Measurements from ENCODE around the gene VN1R2.
A peak's percentile ranks its signal among the peaks of the same experiment; 100 is the strongest.
"Not testable (repeated sequence)": the region's sequence is repeated elsewhere in the genome, so short reads cannot be mapped to it uniquely, and the experiment has no call there.

The VN1R2 gene

DNA sequence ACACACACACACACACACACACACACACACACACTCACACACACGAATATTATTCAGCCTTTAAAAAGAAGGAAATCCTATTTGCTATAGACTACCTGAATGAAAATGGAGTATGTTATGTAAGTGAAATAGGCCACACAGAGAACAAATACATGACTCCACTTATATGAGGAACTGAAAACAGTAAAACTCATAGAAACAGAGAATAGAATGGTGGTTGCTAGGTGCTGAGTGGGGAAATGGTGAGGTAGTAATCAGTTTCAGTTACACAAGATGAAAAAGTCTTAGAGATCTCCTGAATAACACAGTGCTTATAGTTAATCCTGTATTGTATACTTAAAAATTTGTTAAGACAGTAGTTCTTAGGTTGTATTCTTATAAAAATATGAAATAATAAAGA lies 11.6 kb upstream of the VN1R2 start:
- Histone ChIP-seq H3K4me1 (no peaks in the 10 kb centered on the region), H3K27me3 (no peaks in the 10 kb centered on the region), H3K9me3 (no peaks in the 10 kb centered on the region; the same call in 1 of the 2 replicates), H3K36me3 (peaks cover 27% of the 10 kb centered on the region), H3K4me3 (ENCODE audit: low read depth, low read length) (no peak overlapping the region)
- TF ChIP-seq, protein P1, sequence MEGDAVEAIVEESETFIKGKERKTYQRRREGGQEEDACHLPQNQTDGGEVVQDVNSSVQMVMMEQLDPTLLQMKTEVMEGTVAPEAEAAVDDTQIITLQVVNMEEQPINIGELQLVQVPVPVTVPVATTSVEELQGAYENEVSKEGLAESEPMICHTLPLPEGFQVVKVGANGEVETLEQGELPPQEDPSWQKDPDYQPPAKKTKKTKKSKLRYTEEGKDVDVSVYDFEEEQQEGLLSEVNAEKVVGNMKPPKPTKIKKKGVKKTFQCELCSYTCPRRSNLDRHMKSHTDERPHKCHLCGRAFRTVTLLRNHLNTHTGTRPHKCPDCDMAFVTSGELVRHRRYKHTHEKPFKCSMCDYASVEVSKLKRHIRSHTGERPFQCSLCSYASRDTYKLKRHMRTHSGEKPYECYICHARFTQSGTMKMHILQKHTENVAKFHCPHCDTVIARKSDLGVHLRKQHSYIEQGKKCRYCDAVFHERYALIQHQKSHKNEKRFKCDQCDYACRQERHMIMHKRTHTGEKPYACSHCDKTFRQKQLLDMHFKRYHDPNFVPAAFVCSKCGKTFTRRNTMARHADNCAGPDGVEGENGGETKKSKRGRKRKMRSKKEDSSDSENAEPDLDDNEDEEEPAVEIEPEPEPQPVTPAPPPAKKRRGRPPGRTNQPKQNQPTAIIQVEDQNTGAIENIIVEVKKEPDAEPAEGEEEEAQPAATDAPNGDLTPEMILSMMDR (IDR thresholded peaks at IDR 0.05; ENCODE audit: low read depth, low read length) = no peak
- DNase-seq = no peak

DNA sequence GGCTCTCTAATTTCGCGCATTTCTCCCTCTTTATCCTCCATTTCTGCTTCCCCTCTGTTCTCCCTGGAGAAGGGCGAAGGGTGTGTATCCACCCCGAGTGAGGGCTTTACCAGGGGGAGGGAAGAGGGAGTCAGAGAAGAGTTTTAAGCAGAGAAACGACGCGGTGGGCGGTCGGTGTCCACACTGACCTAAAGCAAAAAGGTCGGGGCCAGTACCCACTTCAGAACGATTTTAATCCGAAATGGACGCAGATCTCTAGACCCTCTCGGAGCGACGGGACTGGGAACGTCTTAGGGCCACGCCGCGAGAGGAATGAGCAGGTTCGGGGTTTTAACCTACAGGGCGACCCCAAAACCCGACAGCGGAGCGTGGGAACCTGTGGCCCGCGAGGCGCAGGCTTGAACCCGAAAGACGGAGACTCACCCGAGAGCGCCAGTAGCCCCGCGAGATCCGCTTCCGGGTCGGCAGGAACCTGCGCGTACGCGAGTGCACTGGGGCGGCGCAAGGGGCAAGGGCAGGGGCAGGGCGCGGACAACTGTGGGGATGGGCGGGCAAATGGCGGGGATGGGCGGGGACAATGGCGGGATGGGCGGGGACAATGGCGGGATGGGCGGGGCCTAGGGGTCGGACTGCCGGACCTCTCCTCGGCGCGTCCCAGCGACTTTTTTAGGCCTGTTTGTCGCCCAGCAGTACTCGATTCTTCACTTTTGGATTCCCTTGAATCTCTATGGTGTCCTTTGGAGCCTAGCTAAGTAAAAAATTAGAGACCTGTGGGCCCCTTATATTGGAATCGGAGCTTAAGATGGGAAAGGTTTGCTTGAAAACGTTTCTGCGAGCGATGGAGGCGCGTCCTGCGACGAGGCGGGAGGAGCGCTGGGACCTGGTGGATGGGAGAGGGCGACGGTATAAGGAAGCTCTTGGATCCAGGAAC lies 3.4 kb upstream of the VN1R2 start, which contains the start of gene ZNF677:
Gene ZNF677, minus strand, starts transcription at position 463 of the 931 bp plus-strand sequence. CDS start 3,323 bp downstream, outside the sequence.
- H3K27me3 ChIP-seq = no peaks in the 10 kb centered on the region
- H3K4me3 ChIP-seq (ENCODE audit: low read depth, low read length) = peak within 1 kb of the TSS; percentile 95
- peak; percentile 95 for DNase-seq
- TF ChIP-seq, protein P1 (IDR thresholded peaks at IDR 0.05; ENCODE audit: low read depth, low read length) = no peak
- H3K4me1 ChIP-seq = no peaks in the 10 kb centered on the region
- no peaks in the 10 kb centered on the region; the same call in 1 of the 2 replicates for H3K9me3 ChIP-seq
- peaks cover 26% of the 10 kb centered on the region for H3K36me3 ChIP-seq

DNA sequence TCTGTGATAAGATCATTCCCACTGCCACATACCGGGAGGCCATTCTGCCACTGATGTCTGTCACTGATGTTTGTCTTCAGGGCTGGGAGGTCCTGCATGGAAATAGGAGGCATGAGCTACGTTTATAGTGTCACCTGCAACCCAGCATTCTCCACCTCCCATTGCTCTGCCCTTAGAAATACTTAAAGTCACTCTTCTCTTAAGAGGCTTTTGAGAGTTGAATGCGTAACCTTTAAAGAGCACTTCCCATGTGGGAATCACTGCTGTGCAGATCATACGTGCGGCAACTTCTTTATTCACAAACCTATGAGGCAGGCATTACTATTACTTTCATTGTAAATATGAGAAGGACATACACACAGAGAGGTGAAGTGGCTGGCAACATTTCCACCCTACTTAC lies 9.5 kb downstream of the VN1R2 start, which contains the start of gene VN1R4:
Gene VN1R4, minus strand, starts transcription at position 101 of the 400 bp plus-strand sequence. Its CDS starts 58 bp downstream, at position 43.
- H3K9me3 ChIP-seq; DNase-seq; H3K27me3 ChIP-seq; H3K4me1 ChIP-seq; H3K4me3 ChIP-seq (ENCODE audit: low read depth, low read length); H3K36me3 ChIP-seq: not testable (repeated sequence)

DNA sequence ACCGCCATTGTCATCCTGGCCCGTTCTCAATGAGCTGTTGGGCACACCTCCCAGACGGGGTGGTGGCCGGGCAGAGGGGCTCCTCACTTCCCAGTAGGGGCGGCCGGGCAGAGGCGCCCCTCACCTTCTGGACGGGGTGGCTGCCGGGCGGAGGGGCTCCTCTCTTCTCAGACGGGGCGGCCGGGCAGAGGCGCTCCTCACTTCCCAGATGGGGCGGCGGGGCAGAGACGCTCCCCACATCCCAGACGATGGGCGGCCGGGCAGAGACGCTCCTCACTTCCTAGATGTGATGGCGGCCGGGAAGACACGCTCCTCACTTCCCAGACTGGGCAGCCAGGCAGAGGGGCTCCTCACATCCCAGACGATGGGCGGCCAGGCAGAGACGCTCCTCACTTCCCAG lies 11.8 kb downstream of the VN1R2 start:
- not testable (repeated sequence) for H3K9me3 ChIP-seq; H3K27me3 ChIP-seq; H3K4me1 ChIP-seq; H3K4me3 ChIP-seq (ENCODE audit: low read depth, low read length); H3K36me3 ChIP-seq; DNase-seq

DNA sequence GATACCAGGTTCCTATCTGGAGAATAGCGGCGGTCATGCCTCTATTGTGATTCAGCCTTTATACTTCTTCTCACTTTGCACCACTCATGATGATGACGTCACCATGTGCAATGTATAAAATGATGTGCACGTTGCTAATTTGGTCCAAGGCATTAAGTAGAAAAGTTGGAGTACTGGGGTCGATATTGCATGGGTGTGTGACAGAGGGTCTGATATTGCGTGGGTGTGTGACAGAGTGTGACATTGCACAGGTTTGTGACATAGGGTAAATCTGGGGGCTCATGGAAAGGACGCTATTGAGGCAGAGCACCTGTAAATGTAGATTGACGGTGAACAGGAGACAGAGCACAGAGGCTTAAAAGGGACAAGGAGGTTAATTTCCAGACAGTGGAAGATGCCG lies 14.0 kb downstream of the VN1R2 start:
- no peaks in the 10 kb centered on the region for H3K9me3 ChIP-seq
- TF ChIP-seq, protein P1 (IDR thresholded peaks at IDR 0.05; ENCODE audit: low read depth, low read length) = no peak
- no peak for DNase-seq
- H3K4me3 ChIP-seq (ENCODE audit: low read depth, low read length) = no peak overlapping the region
- no peaks in the 10 kb centered on the region for H3K36me3 ChIP-seq
- H3K27me3 ChIP-seq = no peaks in the 10 kb centered on the region
- no peaks in the 10 kb centered on the region for H3K4me1 ChIP-seq

DNA sequence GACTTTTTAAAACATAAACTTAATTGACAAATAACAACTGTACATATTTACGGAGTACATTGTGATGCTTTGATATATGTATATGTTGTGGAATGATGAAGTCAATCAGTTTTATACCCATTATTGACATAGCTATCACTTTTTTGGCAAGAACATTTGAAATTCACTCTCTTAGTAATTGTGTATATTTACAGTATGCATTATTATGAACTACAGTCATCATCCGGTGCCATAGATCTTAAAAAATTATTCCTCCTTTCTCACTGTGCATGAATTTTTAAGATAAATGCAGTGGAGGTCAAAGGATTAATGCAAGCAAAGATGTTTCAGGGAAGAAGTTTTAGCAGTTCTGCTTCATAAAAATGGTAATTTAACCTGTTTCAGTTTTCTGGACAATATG lies 17.4 kb downstream of the VN1R2 start:
- H3K4me1 ChIP-seq = no peaks in the 10 kb centered on the region
- H3K4me3 ChIP-seq (ENCODE audit: low read depth, low read length) = no peak overlapping the region
- TF ChIP-seq, protein P1 (IDR thresholded peaks at IDR 0.05; ENCODE audit: low read depth, low read length) = no peak
- no peak for DNase-seq
- no peaks in the 10 kb centered on the region for H3K27me3 ChIP-seq
- no peaks in the 10 kb centered on the region for H3K9me3 ChIP-seq
- no peaks in the 10 kb centered on the region for H3K36me3 ChIP-seq

DNA sequence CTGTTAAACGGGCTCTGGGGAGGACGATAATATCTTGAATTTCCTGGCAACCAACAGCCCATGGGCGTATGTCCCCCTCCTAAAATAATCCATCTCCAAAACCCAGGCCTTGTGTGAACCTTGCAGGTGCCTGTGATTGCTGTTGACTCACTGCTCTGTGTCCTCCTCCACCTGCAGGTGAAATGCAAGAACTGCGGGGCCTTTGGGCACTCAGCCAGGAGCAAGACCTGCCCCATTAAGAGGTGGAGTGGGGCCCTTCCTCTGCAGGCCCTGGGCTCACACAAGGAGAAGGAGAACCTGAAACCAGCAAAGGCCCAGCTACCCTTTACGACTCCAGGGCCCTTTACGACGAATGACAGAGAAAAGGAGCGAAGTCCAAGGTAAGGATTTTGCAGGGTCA lies 23.9 kb downstream of the VN1R2 start:
- H3K9me3 ChIP-seq; H3K4me3 ChIP-seq (ENCODE audit: low read depth, low read length); H3K36me3 ChIP-seq; H3K27me3 ChIP-seq; H3K4me1 ChIP-seq: not testable (repeated sequence)
- peak; percentile 23 for DNase-seq
